Upper lobe of left lung (tissue), 6 donors: Measurements from ENCODE around the gene LRRN4CL. TPM values are rescaled to one million over a fixed set of nuclear protein-coding genes. Genes with fewer than 3 reads are reported as not detected.

Experiments
- ATAC-seq, 2 donors: fragments of 200-7000 bp; cut with Tn5 transposase; one replicate each; pipeline ENCODE4 v1.9.1; 2022; ENCODE audit warnings: mild to moderate bottlenecking in 2 of 2, moderate library complexity in 2 of 2; ENCODE audit not compliant: low FRiP score in 2 of 2
- DNase-seq, 2 donors: peaks; one replicate each; pipeline ENCODE4 v3.0.0-alpha.2; 2019 to 2020
- H3K27ac ChIP-seq, 4 donors: fragments of 200-600 bp; sonication (generic); one replicate each; pipeline ENCODE4 v1.5.1; 2016 to 2019
- H3K27me3 ChIP-seq, 4 donors: fragments of 200-600 bp; sonication (generic); one replicate each; pipeline ENCODE4 v1.5.1; 2017 to 2019
- H3K36me3 ChIP-seq, 4 donors: fragments of 200-600 bp; sonication (generic); one replicate each; pipeline ENCODE4 v1.5.1; 2016 to 2019
- H3K4me1 ChIP-seq, 4 donors: fragments of 200-600 bp; sonication (generic); one replicate each; pipeline ENCODE4 v1.5.1; 2018 to 2019
- H3K4me3 ChIP-seq, 4 donors: fragments of 200-600 bp; sonication (generic); one replicate each; pipeline ENCODE4 v1.5.1; 2017 to 2019; ENCODE audit warnings: mild to moderate bottlenecking in 2 of 4, moderate library complexity in 1 of 4
- H3K9me3 ChIP-seq, 4 donors: fragments of 200-600 bp; sonication (generic); one replicate each; pipeline ENCODE4 v1.5.1; 2018 to 2019
- EP300 ChIP-seq, 4 donors: sonication (generic); formaldehyde crosslinking; IDR thresholded peaks; one replicate each; pipeline ENCODE4 v1.5.1; 2017; ENCODE audit warnings: antibody characterized with exemption in 4 of 4, control low read depth in 2 of 4
- POLR2A ChIP-seq, 4 donors: fragments of 450-650 bp; IDR thresholded peaks; one replicate each; pipeline ENCODE4 v1.5.1; 2016 to 2017; ENCODE audit warnings: antibody characterized with exemption in 4 of 4, mild to moderate bottlenecking in 2 of 4
- POLR2AphosphoS5 ChIP-seq, 2 donors: sonication (generic); formaldehyde crosslinking; IDR thresholded peaks; one replicate each; pipeline ENCODE4 v1.5.1; 2017; ENCODE audit warnings: antibody characterized with exemption in 2 of 2
- WGBS, 2 donors: methylation state at CpG; one replicate each; pipeline ENCODE4 v1.1.5; 2017 to 2018; 5-methylcytosine and 5-hydroxymethylcytosine counted together
- total RNA-seq, 6 donors: library from RNA; depleted of rRNA in 4 of 6; stranded (reverse); fragments of >200 nt in 4 of 6; gene quantifications; one replicate each; pipeline versions ENCODE4 v1.1.0 to v1.2.1, GENCODE V29; 2016 to 2021
- TF ChIP-seq, protein P1 (sequence below), 6 experiments: fragments of 450-650 bp in 4 of 6; fragments of 200-600 bp in 2 of 6; sonication (generic) in 2 of 6; IDR thresholded peaks; one replicate each; pipeline ENCODE4 v1.5.1; 2016 to 2019; ENCODE audit warnings: antibody characterized with exemption in 6 of 6
- donor health status: DM: no; HTN: no; CAD: no; lungs with moderate emphysema.
- donor health status: DM: no; HTN: yes; CAD: no; lungs with severe emphysema.

The LRRN4CL gene
- total RNA-seq, 6 donors from 2014 or later = 0.61 to 6.4 (median 1.8) TPM

DNA sequence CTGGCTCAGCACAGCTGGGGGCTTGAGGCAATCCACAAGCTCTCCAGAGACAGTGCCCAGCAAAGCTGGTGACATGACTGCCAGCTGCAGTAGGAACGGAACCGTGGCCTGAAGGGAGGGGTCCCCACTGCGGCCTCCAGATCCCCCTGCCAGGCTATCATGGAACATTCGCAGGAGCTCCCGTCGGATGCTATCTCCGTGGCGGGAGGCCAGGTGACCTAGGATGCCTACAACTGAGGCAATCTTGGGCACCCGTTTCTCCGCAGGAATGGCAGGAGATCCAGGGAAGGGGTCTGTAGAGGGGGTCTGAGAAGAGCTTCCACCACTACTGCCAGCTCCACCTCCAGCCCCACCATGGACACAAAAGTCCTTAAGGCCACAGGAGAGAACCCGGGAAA is 40.4 kb downstream of the LRRN4CL start:
- Histone ChIP-seq H3K27me3 (no peaks in the 10 kb centered on the region), H3K9me3 (no peaks in the 10 kb centered on the region), H3K4me3 (no peak overlapping the region), H3K27ac (no peak overlapping the region), H3K4me1 (peaks cover 29 to 57% (median 34%) of the 10 kb centered on the region in 4 donors), H3K36me3 (peaks cover 0 to 34% (median 24%) of the 10 kb centered on the region in 4 donors)
- no peak for TF ChIP-seq POLR2AphosphoS5 (IDR thresholded peaks at IDR 0.05)
- TF ChIP-seq, protein P1, sequence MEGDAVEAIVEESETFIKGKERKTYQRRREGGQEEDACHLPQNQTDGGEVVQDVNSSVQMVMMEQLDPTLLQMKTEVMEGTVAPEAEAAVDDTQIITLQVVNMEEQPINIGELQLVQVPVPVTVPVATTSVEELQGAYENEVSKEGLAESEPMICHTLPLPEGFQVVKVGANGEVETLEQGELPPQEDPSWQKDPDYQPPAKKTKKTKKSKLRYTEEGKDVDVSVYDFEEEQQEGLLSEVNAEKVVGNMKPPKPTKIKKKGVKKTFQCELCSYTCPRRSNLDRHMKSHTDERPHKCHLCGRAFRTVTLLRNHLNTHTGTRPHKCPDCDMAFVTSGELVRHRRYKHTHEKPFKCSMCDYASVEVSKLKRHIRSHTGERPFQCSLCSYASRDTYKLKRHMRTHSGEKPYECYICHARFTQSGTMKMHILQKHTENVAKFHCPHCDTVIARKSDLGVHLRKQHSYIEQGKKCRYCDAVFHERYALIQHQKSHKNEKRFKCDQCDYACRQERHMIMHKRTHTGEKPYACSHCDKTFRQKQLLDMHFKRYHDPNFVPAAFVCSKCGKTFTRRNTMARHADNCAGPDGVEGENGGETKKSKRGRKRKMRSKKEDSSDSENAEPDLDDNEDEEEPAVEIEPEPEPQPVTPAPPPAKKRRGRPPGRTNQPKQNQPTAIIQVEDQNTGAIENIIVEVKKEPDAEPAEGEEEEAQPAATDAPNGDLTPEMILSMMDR (IDR thresholded peaks at IDR 0.05) = no peak
- TF ChIP-seq EP300 (IDR thresholded peaks at IDR 0.05) = no peak
- no peak for TF ChIP-seq POLR2A (IDR thresholded peaks at IDR 0.05)
- ATAC-seq = no peak
- no peak for DNase-seq
- WGBS, 2 donors = 95 to 98% methylated on average over 10 to 11 of the region's 11 CpGs

DNA sequence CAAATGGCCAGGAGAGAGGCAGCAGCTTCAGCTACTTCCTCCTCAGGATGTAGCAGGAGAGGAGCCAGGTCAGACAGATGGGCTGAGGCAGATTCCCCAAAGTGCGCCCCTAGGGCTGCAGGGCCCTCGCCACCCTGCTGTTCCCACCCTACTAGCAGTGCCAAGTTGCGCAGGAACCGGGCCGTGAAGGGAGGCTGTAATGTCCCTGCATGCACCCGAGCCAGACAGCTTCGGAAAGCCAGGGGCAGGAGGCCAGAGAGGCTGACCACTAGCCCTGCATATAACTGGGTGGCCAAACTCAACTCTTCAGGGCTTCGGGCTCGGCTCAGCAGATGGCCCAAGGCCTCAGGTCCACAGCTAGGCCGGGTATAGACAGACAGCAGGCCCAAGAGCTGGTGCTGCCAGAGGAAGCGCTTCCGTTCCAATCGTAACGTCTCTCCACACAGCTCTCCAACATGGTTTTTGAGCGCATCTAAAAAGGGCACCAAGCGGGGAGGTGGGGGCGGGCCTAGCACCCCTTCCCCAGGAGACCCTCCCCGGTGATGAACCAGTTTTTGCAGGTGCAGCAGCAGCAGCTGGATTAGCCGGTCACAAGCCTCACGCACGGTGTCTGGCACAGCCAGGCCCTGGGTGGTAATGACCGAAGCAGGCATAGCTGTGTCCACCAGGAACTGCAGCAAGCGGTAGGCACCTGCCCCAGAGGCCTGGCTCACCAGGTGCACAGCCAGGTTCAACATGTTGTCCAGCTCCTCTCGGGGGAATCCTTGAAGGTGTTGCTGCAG is 41.0 kb downstream of the LRRN4CL start:
- ATAC-seq (no peak), DNase-seq (peak in 1 of 2 donors; percentile 59)
- no peaks in the 10 kb centered on the region for H3K27me3 ChIP-seq
- no peak overlapping the region for H3K27ac ChIP-seq
- 94 to 95% methylated on average over 7 to 19 of the region's 24 CpGs for WGBS, 2 donors
- H3K4me1 ChIP-seq = peaks cover 29 to 57% (median 34%) of the 10 kb centered on the region in 4 donors
- peaks cover 0 to 39% (median 30%) of the 10 kb centered on the region in 4 donors for H3K36me3 ChIP-seq
- H3K4me3 ChIP-seq = no peak overlapping the region
- no peaks in the 10 kb centered on the region for H3K9me3 ChIP-seq
- TF ChIP-seq POLR2AphosphoS5 (IDR thresholded peaks at IDR 0.05) = no peak
- TF ChIP-seq, protein P1 (IDR thresholded peaks at IDR 0.05) = no peak
- no peak for TF ChIP-seq EP300 (IDR thresholded peaks at IDR 0.05)
- TF ChIP-seq POLR2A (IDR thresholded peaks at IDR 0.05) = no peak

DNA sequence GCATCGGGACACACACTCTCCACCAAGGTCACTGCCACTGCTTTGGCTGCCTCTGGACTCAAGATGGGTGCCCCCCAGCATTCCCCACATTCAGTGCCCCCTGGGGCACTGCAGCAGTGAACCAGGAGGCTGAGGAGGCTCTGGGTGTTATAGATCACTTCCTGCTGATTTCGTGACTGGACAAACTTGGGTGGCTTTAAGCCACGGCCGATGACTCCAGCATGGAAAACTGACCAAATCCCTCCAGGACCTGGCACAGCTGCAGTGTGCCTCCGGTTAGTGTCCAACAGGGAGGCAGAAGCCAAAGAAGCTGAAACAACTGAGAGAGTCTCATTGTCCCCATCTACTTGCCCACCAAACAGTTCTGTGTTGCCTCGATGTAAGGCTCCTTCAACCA is 41.7 kb downstream of the LRRN4CL start:
- Histone ChIP-seq H3K4me3 (no peak overlapping the region), H3K9me3 (no peaks in the 10 kb centered on the region), H3K27ac (peak overlapping the region in 1 of 4 donors; percentile 26), H3K4me1 (peaks cover 29 to 55% (median 34%) of the 10 kb centered on the region in 4 donors), H3K27me3 (no peaks in the 10 kb centered on the region), H3K36me3 (peaks cover 6 to 46% (median 37%) of the 10 kb centered on the region in 4 donors)
- TF ChIP-seq, protein P1 (IDR thresholded peaks at IDR 0.05) = no peak
- TF ChIP-seq POLR2A (IDR thresholded peaks at IDR 0.05) (no peak), POLR2AphosphoS5 (IDR thresholded peaks at IDR 0.05) (no peak), EP300 (IDR thresholded peaks at IDR 0.05) (no peak)
- 91% methylated on average over 6 of the region's 6 CpGs; no CpG with 5 or more reads in 1 of the 2 donors for WGBS, 2 donors
- DNase-seq = no peak
- no peak for ATAC-seq

DNA sequence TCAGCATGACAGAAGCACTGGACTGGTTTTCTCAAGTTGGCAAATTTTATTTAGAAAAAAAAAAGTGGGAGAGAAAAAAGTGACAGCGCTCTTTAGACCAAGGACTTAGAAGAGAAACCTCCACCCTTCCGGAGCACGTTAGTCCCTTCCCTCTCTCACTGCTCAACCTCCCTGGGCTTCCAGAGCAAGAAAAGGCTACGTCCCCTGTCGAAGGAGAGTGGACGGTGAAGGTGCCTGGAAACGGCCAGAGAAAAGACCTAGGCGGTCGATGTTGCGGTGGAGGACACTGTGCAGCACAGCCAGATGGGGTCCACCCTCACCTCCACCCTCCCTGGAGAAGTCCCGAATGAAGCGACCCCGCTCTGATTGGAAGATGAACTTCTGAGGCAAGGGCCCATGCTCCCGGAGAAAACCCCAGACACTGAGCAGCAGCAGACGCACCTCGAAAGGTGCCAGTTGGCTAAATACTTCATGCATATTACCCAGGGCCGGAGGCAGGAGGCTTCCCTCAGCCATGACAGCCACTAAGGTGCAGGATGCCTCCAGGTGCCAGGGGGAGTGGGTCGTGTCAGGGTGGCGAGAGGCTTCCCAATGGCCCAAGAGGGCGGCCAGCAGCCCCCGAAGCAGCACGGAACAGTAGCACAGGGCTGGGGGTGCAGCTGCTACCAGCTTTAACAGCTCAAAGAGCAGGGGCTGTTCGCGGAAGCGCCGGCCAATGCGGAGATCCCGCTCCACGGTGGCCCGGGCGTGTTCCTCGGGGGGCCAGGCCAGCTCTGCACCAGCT is 42.3 kb downstream of the LRRN4CL start:
- ATAC-seq = no peak
- 42 to 54% methylated on average over 17 to 22 of the region's 32 CpGs for WGBS, 2 donors

More for the DNA sequence above, 42.3 kb downstream of the LRRN4CL start:
- Histone ChIP-seq H3K4me1 (peaks cover 25 to 49% (median 28%) of the 10 kb centered on the region in 4 donors), H3K27ac (peak overlapping the region; percentile 26 to 98 (median 74)), H3K4me3 (peak overlapping the region in 3 of 4 donors; percentile 75 to 95 (median 90)), H3K9me3 (no peaks in the 10 kb centered on the region), H3K27me3 (no peaks in the 10 kb centered on the region), H3K36me3 (peaks cover 7 to 51% (median 37%) of the 10 kb centered on the region in 4 donors)
- TF ChIP-seq, protein P1 (IDR thresholded peaks at IDR 0.05) = no peak
- TF ChIP-seq EP300 (IDR thresholded peaks at IDR 0.05) (no peak), POLR2A (IDR thresholded peaks at IDR 0.05) (no peak)
- peak in 1 of 2 donors; percentile 85 for DNase-seq
